GM18498 (cell line): Measurements from ENCODE around the gene CIBAR2.
"Not testable (repeated sequence)": the region's sequence is repeated elsewhere in the genome, so short reads cannot be mapped to it uniquely, and the experiment has no call there.

Experiments used
- ATAC-seq: cut with Tn5 transposase; IDR thresholded peaks from one replicate; pipeline ENCODE4 v1.9.1; 2021; ENCODE audit warnings: mild to moderate bottlenecking, moderate library complexity; ENCODE audit not compliant: unreplicated experiment

CIBAR2 gene

DNA sequence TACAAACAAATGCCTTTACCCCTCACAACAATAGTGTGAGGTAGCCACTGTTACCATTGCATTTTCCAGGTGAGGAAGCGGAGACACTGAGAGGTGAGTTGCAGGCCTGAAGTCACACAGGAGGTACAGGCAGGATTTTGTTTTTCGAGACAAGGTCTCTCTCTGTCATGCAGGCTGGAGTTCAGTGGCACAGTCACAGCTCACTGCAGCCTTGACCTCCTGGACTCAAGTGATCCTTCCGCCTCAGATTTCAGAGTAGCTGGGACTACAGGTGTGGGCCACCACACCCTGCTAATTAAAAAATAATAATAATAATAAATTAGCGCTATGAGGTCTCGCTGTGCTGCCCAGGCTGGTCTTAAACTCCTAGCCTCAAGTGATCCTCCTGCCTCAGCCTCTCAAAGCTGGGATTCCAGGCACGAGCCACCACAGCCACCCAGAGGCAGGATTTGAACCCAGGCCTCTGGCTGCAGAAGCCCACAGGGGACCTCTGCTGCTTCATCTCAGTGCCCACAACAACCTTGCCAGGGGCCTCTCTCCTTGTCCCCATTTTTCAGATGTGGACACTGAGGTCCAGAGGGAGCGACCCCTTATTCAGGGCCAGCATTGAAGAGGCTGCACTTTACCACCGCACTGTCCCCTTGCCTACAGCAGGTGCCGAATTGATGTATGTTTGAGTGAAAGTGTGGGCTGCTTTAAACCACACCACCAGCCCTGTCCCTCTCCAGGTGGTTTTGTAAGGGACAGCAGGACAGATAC, 16.0 kb upstream of the CIBAR2 start:
- ATAC-seq, result no peak

DNA sequence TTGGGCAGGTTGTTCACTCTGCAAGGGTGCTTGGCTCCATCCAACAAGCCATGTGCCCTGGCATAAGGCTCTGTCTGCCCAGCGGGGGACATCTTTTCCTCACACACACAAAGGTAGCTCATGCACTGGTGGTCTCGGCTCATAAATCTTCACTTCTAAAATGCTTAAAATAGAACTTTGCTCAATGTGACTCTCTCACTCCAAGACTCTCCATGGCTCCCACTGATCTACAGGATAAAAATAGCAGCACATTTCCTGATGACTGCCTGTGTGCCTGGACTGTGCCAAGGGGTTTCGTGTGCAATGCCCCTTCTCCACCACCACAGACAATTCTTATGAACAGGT, 15.1 kb upstream of the CIBAR2 start:
- no peak for ATAC-seq

DNA sequence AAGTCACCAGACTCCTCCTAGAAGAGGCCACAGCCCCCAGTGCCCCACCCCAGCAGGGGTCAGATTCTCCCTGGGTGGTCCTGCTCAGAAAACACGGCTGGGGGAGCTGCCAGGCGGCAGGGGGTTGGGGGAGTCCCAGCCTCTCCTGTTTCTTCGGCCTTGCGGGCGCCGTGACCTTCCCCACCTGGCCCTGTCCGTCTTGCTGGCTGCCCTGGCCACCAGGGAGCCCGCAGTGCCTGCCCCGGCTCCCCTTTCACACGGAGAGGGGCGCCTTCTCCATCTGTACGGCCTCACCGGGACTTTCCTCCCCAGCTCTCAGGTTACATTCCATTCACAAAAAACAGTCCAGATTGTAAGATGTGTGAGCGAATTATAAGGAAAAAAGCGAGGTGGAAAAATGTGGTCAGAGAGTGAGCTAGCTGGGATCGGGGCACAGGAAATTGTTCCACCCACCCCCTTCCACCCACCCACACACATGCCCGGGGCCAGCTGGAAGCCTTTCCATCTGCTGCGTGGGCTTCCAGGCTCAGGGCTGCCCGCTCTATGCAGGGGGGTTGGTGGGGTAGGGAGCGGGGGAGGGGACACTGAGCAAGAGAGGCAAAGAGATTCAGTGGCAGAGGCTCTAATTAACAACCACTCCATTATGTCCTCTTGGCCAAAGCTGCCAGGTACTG, 14.6 kb upstream of the CIBAR2 start:
- ATAC-seq, result no peak

GRCh38 chr16:85126394-85126704, 14.1 kb upstream of the CIBAR2 start:
- no peak for ATAC-seq

DNA sequence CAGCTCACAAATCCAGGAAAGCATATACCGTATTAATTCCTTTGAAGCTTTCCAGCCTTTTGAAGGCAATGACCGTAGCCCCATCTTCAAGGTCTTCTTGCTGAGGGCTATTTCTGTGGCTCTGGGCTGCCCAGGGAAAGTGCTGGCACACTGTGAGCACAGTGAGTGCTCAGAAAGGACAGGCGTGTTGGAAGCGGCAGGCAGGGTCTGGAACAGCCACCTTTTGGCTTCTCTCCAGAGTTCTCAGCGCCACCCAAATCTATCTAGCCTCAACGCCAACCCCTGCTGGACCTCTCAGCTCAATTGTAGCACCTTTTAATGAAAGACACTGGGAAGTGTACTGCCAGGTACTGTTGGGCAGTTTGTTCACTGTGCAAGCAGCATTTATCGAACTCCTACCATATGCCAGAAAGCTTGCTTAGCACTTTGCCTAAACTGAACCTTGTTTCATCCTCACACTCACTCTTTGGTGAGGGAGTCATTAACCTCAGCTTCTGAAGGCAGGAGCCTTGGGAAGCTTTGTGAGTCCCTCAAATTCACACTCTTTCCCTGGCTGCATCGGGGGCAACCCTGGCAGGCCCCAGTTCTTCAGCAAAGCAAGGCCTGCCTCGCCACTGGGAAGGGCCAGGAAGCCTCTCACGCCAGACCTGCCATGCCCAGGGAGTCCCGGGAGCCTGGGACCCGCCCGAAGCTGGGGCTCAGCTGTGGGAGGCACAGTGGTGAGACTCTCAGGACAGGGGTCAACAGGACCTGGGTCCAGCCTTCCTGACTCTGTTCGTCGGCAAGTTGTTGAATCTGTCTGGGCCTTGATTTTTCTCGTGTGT, 13.5 kb upstream of the CIBAR2 start:
- ATAC-seq, result no peak

GRCh38 chr16:85124636-85125346, 12.5 kb upstream of the CIBAR2 start:
- ATAC-seq, result no peak

DNA sequence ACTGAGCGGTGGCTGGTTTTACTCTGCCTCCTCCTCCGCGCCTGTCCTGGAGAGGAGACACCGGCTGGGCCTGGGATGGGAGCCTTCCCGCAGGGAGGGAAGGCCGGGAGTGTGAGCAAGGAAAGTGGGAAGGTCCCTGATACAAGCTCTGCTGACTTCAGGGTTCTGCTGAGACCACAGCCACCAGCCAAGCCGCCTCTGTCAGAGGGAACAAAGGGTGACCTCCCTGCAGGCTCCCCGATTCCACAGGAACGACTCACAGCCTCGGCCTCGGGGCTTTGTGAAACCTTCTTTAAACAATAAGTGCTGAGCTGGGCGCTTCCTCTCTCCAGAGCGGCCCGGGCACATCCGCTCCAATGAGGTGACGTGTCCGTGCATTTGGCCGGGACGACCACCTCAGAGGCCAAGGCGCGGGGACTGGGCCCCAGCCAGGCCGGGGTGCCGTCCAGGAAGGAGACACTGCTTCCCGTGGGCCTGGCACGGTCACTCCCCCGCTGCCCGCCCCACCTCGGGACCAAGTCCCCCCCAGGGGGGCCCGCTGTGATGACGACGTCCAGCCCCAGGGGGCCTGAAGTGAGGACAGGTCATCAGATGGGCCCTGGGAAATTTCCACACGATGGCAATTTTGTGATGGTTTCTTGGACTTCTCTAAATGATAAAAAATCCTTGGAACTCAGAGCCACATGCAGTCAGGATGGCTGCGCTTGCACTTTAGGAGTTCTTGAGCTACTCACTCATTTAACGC, 11.8 kb upstream of the CIBAR2 start:
- no peak for ATAC-seq

GRCh38 chr16:85123441-85123840, 11.2 kb upstream of the CIBAR2 start:
- ATAC-seq, result not testable (repeated sequence)

DNA sequence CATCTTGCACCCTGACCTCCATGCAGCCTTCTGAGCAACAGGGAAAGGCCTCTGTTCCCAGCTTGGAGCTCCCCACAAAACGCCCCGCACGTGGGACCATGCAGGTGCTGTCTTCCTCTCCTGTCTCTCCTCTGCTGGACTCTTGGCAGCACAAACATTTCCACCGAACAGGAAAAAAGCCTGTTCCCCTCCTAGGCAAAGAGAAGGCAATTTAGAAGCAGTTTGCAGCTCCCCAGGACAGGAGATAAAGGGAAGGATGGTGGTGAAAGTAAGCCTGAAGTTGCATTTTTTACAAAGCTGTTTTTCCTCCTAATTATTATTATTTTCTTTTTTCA, 7.7 kb upstream of the CIBAR2 start:
- no peak for ATAC-seq

DNA sequence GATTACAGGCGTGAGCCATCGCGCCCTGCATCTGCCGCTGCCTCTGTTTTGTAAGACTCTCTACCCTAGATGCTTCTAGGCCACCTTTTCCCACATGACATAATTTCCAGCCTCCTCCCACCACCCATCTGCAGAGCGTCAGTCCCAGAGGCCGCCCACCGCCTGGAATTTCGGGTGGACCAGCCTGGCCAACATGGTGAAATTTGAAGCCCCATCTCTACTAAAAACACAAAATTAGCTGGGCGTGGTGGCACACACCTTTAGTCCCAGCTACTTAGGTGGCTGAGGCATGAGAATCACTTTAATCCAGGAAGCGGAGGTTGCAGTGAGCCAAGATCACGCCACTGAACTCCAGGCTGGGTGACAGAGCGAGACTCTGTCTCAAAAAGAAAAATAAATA, 5.1 kb upstream of the CIBAR2 start:
- no peak for ATAC-seq

DNA sequence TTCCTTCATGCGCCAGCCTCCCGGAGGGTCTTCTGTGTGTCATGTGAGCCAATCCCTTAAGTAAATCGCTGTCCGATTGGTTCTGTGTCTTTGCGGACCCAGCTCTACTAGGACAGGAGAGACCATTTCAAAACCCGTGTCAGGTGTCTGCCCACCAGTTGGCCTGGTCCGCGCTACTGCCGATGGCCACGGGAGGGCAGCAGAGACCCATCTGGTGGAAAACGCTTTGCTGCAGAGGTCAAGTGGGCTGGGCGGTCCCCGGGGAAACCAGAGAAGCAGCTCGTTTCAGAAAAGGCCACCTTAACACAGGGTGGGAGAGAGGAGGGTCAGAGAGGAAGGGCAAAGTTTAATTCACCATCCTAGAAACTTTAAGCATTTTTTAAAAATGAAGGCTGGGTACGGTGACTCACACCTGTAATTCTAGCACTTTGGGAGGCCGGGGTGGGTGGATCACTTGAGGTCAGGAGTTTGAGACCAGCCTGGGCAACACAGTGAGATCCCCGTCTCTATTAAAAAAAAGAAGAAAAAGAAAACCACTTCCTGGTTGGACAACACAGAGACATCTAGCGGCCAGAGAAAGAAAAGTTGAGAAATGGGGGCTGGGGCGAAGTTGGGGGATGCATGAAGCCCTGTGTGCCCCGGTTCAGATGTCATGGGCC, 2.8 kb upstream of the CIBAR2 start:
- peak; percentile 70 for ATAC-seq

DNA sequence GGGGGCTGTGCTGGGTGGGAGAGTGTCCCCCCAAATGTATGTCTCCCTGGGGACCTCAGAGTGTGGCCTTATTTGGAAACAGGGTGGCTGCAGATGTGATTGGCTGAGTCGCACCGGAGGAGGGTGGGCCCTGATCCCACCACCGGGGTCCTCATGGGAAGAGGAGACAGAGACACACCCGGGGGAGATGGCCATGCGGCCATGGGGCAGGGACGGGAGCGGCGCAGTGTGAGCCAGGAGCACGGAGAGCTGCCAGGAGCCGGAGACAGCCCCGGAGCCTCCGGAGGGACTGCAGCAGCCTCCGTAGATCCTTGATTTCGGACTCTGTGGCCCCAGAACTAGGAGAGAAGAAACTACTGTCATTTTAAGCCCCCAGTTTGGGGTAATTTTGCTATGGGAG, 1.6 kb upstream of the CIBAR2 start:
- ATAC-seq, result no peak

GRCh38 chr16:85113168-85113733, 979 bp upstream of the CIBAR2 start:
- ATAC-seq, result no peak

GRCh38 chr16:85111184-85111583, 1.1 kb downstream of the CIBAR2 start:
- ATAC-seq, result no peak

DNA sequence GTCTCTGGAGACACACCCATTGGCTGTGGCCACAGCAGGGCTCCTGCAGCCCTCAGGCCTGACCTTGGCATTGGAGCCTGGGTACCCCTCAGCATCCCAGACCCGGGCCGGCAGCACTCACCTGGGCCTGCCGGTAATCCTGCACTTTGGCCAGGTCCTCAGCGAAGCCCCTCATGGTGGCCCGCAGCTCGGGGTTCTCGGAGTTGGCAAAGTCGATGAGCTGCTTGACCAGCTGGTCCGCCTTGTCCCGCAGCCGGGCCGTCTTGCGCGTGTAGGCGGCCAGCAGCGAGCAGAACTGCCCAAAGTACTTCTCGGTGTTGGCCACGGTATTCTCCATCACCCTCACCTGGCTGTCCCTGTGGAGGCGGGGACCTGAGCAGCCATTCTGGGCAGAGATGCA, 2.2 kb downstream of the CIBAR2 start:
- no peak for ATAC-seq

GRCh38 chr16:85107532-85107931, 4.7 kb downstream of the CIBAR2 start:
- no peak for ATAC-seq

DNA sequence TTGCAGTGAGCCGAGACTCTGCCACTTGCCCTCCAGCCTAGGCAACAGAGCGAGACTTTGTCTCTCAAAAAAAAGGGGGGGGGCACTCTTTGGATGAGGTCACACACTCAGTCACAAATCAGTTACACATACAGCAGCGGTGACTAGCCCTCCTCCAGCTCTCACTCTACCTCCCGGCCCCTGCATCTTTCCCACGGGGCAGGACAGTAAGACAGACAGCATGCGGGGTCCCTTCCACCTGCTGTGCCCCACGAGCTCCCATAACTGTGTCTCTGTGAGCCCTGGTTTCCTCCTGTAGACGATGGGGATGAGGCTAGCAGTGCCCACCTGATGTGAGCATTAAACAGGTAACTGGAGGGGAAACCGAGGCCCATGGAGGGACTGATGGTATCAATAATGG, 5.2 kb downstream of the CIBAR2 start:
- no peak for ATAC-seq

GRCh38 chr16:85105475-85105874, 6.8 kb downstream of the CIBAR2 start:
- no peak for ATAC-seq

GRCh38 chr16:85104821-85105391, 7.4 kb downstream of the CIBAR2 start:
- peak; percentile 69 for ATAC-seq

GRCh38 chr16:85104147-85104546, 8.1 kb downstream of the CIBAR2 start:
- ATAC-seq, result no peak
